ENCODE results near the gene PRKD1. TPM values are rescaled to one million over a fixed set of nuclear protein-coding genes. Genes with fewer than 3 reads are reported as not detected.

Gene PRKD1
- total and polyA plus RNA-seq, 2 donors (not counting 1 experiment from before 2014, with no cell fraction given) = 20.1 to 26.2 TPM

- no peaks in the 10 kb centered on the region for H3K36me3 ChIP-seq (ENCODE audit: control insufficient read depth, insufficient read depth, low read length)
- H2AFZ ChIP-seq (ENCODE audit: low read length) = no peak overlapping the region
- H3K4me3 ChIP-seq (replicated peaks in 1 of 4; ENCODE audit: control extremely low read depth in 1 of 4, insufficient read depth in 1 of 4, low read depth in 3 of 4, low read length in 4 of 4) = no peak overlapping the region
Observed at GRCh38 chr14:29800961-29801360, 126.7 kb downstream of the PRKD1 start.

GRCh38 chr14:29799464-29800095, 128.1 kb downstream of the PRKD1 start:
- Histone ChIP-seq H3K27me3 (ENCODE audit: control insufficient read depth, insufficient read depth, low read length) (no peaks in the 10 kb centered on the region), H3K4me3 (replicated peaks in 1 of 4; ENCODE audit: control extremely low read depth in 1 of 4, insufficient read depth in 1 of 4, low read depth in 3 of 4, low read length in 4 of 4) (no peak overlapping the region)
- TF ChIP-seq CTCF (conservative IDR thresholded peaks at IDR 0.05 in 1 of 2, IDR thresholded peaks at IDR 0.05 in 1 of 2; ENCODE audit: low read depth in 1 of 2, low read length in 2 of 2) = no peak

More at GRCh38 chr14:29800961-29801360, 126.7 kb downstream of the PRKD1 start:
- no peak overlapping the region for H3K4me2 ChIP-seq (ENCODE audit: extremely low read depth, insufficient read depth, low read length)
- no peaks in the 10 kb centered on the region for H3K27me3 ChIP-seq (ENCODE audit: control insufficient read depth, insufficient read depth, low read length)
- TF ChIP-seq CTCF (conservative IDR thresholded peaks at IDR 0.05 in 1 of 2, IDR thresholded peaks at IDR 0.05 in 1 of 2; ENCODE audit: low read depth in 1 of 2, low read length in 2 of 2) (peak in 1 of 2 donors; percentile 39), EZH2 (IDR thresholded peaks at IDR 0.05; ENCODE audit: low read length, missing control alignments) (no peak)
- H3K9me3 ChIP-seq (ENCODE audit: control insufficient read depth, insufficient read depth, low read depth, low read length) = no peaks in the 10 kb centered on the region
- DNase-seq (ENCODE audit: low read depth in 2 of 2) = no peak
- H3K9ac ChIP-seq (ENCODE audit: insufficient read depth, low read length) = no peak overlapping the region
- H3K27ac ChIP-seq (ENCODE audit: insufficient read depth, low read length) = no peak overlapping the region
- no peaks in the 10 kb centered on the region for H3K4me1 ChIP-seq (ENCODE audit: control insufficient read depth, extremely low read depth, insufficient read depth, low read length)
- peaks cover 2% of the 10 kb centered on the region for H3K79me2 ChIP-seq (ENCODE audit: control insufficient read depth, insufficient read depth, low read length)
- no peaks in the 10 kb centered on the region for H4K20me1 ChIP-seq (ENCODE audit: control insufficient read depth, extremely low read depth, insufficient read depth, low read length)

GRCh38 chr14:29798811-29799210, 128.8 kb downstream of the PRKD1 start:
- no peak overlapping the region for H2AFZ ChIP-seq (ENCODE audit: low read length)
- no peaks in the 10 kb centered on the region for H3K36me3 ChIP-seq (ENCODE audit: control insufficient read depth, insufficient read depth, low read length)
- H4K20me1 ChIP-seq (ENCODE audit: control insufficient read depth, extremely low read depth, insufficient read depth, low read length) = no peaks in the 10 kb centered on the region
- no peaks in the 10 kb centered on the region for H3K9me3 ChIP-seq (ENCODE audit: control insufficient read depth, insufficient read depth, low read depth, low read length)
- H3K4me3 ChIP-seq (replicated peaks in 1 of 4; ENCODE audit: control extremely low read depth in 1 of 4, insufficient read depth in 1 of 4, low read depth in 3 of 4, low read length in 4 of 4) = no peak overlapping the region
- H3K79me2 ChIP-seq (ENCODE audit: control insufficient read depth, insufficient read depth, low read length) = peaks cover 2% of the 10 kb centered on the region
- no peak overlapping the region for H3K9ac ChIP-seq (ENCODE audit: insufficient read depth, low read length)
- no peak for DNase-seq (ENCODE audit: low read depth in 2 of 2)
- H3K27ac ChIP-seq (ENCODE audit: insufficient read depth, low read length) = no peak overlapping the region
- no peak overlapping the region for H3K4me2 ChIP-seq (ENCODE audit: extremely low read depth, insufficient read depth, low read length)
- H3K27me3 ChIP-seq (ENCODE audit: control insufficient read depth, insufficient read depth, low read length) = no peaks in the 10 kb centered on the region
- no peak for TF ChIP-seq CTCF (conservative IDR thresholded peaks at IDR 0.05 in 1 of 2, IDR thresholded peaks at IDR 0.05 in 1 of 2; ENCODE audit: low read depth in 1 of 2, low read length in 2 of 2)
- TF ChIP-seq EZH2 (IDR thresholded peaks at IDR 0.05; ENCODE audit: low read length, missing control alignments) = no peak
- H3K4me1 ChIP-seq (ENCODE audit: control insufficient read depth, extremely low read depth, insufficient read depth, low read length) = no peaks in the 10 kb centered on the region

More at GRCh38 chr14:29799464-29800095, 128.1 kb downstream of the PRKD1 start:
- Histone ChIP-seq H3K79me2 (ENCODE audit: control insufficient read depth, insufficient read depth, low read length) (peaks cover 2% of the 10 kb centered on the region), H3K4me1 (ENCODE audit: control insufficient read depth, extremely low read depth, insufficient read depth, low read length) (no peaks in the 10 kb centered on the region), H3K9ac (ENCODE audit: insufficient read depth, low read length) (no peak overlapping the region), H3K36me3 (ENCODE audit: control insufficient read depth, insufficient read depth, low read length) (no peaks in the 10 kb centered on the region), H4K20me1 (ENCODE audit: control insufficient read depth, extremely low read depth, insufficient read depth, low read length) (no peaks in the 10 kb centered on the region), H3K27ac (ENCODE audit: insufficient read depth, low read length) (no peak overlapping the region), H2AFZ (ENCODE audit: low read length) (no peak overlapping the region), H3K9me3 (ENCODE audit: control insufficient read depth, insufficient read depth, low read depth, low read length) (no peaks in the 10 kb centered on the region), H3K4me2 (ENCODE audit: extremely low read depth, insufficient read depth, low read length) (no peak overlapping the region)
- DNase-seq (ENCODE audit: low read depth in 2 of 2) = peak in 1 of 2 donors; percentile 28
